HG03139 (cell line): ENCODE results near the gene PRDM16.

Experiments
- ATAC-seq: cut with Tn5 transposase; IDR thresholded peaks from one replicate; pipeline ENCODE4 v1.9.1; 2021; ENCODE audit not compliant: unreplicated experiment

PRDM16 gene

DNA sequence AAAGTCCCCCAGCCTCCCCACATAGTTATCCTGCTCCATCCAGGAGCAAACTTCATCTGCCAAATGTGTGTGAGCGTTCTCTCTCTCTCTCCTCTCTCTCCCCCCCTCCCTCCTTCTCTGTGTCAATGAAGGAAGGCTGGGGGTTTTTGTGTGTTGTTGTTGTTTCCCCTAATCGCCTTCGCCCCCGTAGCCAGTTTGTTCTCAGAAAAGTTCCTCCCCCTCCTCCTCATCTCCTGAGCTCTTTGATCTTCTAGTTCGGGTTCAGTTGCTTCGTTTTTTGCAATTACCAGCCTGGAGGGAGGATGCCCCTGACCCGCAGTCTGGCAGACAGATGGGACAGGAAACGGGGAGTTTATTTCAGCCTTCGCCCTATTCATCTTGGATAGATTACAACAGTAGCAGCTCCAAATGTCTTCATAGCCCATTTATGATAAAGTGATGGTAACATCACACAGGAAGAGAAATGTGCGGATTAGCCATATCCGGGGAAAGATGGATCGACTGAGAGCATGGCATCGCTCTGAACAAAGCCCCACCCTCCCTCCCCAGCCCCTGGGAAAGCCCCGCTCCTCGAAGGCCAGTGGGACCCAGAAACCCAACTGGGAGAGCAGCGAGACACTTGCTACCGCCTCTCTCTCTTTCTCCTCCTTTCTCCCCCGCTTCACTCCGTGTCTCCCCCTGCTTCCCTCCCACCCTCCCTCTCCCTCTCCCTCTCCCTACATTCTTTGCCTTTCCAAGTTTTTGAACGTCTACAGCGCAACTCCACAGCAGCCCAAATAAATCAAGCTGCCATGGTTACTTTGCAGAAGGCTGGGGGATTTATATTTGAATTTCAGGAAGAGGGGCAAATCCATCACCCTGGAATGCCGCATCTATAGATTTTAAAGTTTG, 245.7 kb downstream of the PRDM16 start:
- ATAC-seq: no peak

DNA sequence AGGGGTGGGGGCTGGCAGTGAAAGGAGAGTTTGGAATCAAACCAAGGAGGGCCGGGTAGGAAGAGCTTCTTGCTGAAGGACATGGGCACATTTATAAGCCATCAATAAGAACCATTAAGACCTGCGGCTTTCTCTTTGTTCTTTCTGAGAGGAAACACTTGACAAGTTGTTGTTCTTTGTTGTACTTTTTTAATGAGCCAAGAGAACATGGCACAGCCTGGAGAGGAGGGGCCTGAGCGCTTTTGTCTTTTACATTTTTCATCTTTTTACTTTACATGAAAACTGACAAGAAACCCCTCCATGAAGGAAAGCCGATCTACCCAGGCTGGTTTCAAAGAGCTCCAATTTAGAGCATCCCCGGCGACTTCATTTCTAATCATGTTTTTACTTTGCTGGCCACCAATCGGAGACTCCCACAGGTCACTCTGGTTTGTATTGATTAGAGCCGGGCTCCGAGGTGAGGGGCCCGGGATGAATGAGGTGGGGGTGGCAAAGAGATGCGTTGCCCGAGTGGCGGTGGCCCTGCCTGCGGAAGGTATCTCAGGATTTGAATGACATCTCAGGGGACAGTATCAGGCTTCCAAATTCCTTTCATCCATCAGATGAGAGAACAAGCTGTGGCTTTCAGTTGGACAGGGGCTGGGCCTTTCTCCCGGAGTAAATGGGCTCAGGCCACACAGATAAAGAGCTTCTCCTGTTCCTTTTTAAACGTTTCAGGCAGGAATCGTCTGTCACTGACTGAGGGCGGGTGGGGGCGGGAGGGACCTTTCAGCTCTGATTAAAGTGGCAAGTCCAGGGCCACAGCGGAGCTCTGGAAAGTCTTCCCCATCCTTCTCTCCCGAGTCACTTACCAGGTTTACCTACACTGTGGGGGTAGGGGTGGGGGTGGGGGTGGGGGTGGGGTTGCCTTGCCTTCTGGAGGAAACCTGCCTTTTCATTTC, 246.7 kb downstream of the PRDM16 start:
- no peak for ATAC-seq

DNA sequence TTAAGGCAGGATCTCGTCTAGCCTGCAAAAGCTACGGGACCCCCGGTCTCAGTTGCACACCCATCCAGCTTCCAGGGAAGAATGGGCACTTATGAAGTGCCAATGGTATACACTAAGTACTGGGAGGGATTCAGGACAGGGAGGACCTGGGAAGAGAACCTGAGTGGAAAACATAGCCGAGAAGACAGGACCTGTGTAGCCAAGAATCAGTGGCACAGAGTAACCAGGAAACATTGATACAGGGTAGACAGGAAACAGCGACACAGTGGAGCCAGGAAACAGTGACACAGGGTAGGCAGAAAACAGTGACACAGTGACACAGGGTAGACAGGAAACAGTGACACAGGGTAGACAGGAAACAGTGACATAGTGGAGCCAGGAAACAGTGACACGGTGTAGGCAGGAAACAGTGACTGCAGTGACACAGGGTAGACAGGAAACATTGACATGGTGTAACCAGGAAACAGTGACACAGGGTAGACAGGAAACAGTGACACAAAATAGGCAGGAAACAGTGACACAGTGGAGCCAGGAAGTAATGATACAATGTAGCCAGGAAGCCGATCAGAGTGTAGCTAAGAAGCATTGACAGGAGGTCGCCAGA, 247.4 kb downstream of the PRDM16 start:
- no peak for ATAC-seq

DNA sequence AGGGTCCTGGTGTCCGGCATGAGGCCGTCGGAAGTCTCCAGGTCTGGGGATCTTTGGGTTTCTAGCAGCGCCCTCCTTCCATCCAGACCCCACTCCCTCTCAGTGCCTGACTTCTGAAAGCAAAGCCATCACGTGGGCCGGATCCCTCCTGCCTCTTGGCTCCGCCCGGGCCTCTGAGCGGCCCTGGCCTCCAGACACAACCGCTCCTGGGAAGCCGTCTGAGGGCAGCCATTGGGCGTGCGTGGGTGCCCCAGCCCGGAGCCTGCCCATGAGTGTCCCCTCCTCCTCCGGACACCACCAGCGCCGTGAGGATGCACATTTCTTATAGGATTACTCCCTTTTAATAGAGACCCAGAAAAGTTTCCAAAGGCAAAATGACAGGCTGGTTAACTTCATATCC, 248.5 kb downstream of the PRDM16 start:
- no peak for ATAC-seq

DNA sequence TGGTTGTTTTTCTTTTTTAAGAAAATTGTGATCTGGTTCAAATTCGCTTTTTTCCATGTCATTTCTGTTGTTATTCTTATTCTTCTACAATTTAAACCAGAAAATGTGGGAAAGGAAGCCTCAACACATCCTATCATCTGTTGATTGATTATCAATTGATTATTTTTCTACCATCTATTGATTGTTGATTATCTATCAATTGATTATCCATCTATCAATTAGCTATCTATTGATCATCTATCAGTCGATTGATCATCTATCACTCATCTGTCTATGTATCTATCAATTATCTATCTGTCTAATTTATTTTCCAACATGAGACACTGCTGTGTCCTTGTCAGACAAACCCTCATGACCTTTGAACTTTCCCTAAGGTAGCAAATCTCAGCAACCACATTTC, 249.3 kb downstream of the PRDM16 start:
- ATAC-seq: no peak

DNA sequence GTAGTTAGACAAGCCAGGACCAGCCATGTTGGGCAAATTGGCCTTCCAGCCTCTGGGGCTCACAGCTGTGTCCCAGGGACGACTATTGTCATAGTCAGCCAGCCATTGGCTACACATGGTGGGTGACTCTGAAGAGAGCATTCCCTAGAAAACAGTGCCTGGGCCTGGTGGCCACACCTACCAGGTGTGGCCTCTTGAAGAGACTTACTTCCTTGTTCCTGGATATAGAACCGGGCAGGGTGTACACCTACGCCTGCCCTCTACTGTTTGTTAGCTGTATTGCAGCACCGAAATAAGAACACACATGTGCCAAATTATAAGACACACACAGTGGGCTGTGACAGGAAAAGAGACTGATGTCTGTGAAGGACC, 250.9 kb downstream of the PRDM16 start:
- ATAC-seq: no peak

DNA sequence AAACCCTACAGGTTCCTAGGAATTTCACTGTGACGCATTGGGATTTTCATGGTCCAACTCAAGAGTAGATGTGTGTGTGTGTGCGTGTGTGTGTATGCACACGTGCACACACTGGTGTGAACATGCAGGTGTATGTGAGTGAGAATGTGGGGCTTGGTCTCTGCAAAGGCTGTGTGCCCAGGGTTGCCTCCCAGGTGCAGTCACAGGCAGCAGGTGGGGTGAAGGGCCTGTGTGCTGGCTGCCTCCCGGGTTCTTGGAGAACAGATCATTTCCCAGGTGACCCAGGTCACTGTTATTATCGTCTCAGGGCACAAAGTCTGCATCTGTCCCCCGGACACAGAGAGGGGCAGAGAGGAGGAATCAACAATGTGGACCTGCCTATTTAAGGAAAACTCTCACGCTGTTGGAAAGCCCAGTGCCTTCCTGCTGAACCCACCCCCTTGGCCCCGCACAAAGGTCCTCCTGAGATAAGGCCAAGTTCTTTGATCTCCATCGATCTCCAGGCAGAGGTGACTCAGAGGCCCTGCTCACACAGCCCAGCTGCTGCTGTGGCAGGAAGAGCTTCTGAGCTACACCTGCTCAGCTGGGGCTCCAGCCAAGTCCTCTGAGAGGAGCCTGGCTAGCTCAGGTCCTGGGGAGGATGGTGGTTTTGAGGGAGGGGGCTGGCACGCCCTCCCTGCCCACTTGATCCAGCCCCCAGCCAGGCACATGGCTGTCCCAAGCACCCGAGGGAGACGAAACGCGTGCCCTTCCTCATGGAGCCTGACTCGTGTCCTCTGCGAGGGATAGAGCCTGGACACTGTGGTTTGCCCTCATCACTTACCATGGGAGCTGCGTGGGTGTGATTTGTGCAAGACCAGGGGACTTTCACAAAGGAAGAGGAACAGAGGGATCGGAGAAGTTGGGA, 251.5 kb downstream of the PRDM16 start:
- no peak for ATAC-seq

DNA sequence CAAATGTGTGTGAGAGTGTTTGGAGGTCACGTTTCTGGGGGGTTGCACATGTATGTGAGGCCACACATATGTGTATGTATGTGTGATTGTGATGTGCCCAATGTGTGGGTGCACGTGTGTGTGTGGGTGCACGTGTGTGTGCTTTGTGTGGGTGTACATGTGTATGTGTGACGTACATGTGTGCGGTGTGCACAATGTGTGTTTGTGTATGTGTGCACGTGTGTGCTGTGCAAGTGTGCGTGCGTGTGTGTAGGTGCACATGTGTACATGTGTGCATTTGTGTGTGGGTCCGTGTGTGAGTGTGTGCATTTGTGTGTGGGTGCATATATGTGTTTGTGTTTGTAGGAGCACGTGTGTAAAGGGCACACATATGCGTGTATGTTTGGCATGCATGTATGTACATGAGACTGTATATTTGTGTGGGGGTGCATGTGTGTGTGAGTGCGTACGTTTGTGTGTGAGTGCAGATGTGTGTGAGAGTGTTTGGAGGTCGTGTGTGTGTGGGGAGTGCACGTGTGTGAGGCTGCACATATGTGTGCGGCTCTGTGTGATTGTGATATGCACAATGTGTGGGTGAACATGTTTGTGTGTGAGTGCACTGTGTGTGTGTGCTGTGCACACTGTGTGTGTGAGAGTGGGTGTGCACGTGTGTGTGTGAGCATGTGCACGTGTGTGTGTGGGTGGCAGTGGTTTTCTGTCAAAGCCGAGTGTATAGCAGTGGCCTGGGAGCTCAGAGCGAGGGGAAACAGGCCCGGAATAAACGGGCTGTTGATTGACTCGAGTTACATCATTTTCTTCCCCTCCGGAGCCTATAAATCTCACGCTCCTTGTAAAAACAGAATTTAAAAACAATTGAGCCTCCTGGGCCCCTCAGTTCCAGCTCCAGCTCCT, 252.8 kb downstream of the PRDM16 start:
- no peak for ATAC-seq

DNA sequence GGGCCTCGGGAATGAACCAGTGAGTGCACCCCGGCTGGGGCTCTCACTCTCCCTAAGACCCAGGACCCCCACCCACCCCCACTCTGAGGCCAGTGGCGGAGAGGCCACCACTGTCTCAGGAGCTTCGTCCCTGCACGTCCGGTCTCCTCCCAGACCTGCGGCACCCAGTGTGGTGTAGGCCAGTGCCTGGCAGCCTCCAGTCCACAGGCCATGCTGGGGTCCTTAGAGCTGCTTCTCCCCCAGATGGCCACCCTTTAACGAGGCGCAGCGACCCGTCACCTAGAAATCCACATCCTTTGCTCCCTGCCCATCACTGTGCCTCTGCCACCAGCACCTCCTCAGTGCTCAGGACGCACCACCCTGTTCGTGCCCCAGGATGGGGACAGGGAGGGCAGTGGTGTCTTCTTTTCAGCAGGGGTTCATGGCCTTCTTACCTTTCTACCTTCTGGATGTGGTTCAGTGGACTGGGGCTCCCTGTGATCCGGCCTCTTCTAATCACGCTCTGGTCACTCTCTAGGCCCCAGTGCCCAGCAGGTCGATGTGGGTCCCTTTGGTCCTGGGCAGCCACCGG, 253.5 kb downstream of the PRDM16 start:
- ATAC-seq: no peak

DNA sequence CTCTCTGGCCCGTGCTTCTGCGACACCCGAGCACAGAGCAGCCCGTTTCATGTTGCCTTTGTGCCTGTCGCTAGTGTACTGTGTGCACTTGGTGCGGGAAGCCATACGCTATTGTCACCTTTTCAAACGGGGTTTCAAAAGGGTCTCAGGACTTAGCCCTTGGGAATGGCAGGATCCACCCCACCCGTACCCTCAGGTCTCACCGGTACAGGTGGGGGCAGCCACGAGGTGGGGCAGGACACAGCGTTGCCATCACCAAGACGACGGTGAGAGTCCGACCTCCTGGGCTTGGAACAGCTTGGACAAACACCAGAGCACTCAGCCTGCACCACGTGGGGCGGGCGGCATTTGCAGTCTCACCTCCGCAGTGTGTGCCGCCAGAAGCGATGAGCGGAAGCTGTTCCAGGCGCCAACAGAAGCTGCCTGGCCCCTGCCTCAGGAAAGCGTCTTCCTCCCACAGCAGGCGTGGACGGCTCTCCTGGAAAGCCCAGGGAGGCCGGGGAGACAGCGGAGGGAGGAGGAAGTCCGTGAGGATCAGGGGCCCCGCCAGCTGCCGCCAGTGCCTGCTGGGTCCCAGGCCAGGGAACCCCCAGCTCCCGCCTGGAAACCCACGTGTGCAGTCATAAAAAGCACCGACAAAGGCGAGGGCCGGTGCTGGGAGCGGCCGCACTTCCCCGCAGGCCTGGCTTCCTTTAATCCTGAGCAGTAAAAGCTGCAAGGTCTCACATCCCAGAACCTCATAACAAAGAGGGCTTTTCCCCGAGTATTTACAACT, 254.2 kb downstream of the PRDM16 start:
- ATAC-seq: no peak

DNA sequence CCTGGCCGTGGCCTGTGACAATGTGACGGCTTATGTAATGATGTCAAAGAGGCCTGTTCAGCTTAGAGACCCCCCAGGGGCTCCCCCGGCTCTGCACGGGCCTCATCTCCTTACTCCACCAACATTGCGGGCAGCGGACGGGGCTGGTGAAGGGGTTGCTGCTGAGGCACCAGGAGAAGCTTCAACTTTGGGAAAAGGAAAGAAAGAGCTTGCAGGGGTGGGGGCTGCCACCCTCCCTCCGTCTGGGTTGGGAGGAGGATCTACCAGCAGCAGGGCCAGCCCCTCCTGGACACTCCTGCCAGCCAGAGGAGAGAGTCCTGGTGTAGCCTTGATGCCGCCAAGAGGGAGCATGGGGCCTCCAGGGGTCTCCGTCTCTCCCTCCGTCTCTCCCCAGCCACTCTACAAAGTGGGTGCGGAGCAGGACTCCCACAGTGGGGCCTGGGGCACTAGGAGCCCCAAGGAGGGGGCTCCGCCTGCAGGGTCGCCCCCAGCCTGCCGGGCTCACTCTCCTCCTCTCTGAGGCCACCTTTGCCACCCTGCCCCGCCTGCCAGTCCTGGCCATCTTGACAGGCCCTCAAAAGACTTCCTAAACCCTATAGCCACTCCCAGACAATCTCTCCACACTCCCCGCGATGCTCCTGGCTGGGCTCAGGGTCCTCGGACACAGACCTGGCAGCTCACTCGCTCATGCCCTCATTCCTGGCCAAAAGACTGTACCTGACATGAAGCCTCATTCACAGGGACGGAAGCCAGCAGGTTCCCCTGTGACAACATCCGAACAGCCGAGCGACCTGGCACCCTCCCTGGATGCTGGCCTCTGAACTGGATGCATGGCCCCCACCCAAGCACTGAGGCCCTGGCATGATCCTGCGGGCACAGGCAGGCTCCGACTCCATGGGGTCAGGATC, 255.0 kb downstream of the PRDM16 start:
- ATAC-seq: no peak

DNA sequence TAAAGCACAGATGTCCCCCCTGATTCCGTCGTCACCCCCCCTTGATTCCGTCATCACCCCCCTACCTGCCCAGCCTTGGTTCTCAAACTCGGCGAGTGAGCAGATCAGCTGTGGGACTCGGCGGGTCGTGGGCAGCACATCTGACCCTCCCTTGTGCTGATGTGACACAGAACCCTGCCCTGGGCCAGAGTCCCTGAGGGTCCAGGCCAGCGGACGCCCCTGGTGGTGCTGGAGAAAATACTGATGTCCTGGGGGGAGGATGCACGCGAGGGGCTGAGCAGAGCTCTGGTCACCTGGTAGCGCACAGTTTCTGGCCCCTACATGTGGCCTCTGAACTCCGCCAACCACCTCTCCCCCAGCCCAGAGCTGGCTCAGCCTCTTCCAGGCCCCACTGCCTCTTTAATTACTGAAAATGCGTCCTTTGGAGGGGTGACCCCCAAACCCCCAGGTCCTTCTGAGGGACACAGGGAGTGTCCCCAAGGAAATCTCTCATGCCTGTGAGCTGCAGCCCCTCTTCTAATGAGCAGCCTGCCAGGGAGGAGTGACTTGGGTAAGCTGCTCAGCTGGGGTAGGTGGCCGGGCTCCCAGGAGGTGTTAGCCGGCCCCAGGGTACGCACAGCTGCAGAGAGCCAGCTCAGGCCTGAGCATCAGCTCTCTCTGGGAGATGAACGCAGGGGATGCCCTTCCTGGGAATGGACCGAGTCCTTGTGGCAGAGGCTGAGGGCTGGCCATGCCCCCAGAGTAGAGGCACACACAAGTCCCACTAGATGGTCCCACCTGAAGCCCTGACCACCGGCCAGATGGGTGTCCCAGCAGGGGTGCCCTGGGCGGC, 255.9 kb downstream of the PRDM16 start:
- ATAC-seq: no peak

DNA sequence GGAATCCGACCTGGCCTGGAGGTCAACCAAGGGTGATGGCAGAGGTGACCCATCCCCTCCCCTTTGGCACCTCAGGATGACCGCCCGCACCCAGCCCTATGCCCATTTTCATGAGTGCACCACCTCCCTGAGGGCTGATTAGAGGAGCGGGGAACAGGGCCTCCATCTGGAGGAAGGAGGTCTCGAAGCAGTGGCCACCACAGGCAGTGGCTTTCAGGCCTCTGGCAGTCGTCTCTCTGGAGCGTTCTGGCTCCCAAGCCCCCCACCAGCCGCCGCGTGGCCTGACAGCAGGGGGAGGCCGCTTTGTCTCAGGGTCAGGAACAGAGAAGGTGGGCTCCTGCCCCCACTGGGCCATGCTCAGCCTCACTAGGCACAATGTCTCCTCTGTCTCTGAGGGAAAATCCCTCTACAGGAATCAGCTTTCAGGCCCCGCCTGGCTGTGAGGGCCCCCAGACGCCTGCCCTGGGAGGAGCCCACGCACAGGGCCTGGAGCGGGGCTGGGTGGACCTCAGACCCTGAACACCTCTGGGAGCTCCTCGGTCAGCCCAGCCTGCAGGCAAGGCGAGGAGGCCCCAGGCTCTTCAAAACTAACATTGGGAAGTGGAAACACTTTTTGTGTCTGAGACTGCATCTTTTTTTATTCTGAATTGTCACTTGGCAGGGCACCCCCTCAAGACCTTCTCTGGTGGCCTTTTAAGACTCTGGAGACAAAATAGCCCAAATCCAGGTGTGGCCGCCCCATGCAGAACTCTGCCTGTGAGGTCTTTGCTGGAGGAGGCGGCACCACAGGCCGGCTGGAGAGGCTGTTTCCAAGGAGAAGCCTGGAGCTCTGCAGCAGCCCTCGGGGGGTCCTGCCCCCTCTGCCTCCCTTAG, 257.7 kb downstream of the PRDM16 start:
- ATAC-seq: no peak

DNA sequence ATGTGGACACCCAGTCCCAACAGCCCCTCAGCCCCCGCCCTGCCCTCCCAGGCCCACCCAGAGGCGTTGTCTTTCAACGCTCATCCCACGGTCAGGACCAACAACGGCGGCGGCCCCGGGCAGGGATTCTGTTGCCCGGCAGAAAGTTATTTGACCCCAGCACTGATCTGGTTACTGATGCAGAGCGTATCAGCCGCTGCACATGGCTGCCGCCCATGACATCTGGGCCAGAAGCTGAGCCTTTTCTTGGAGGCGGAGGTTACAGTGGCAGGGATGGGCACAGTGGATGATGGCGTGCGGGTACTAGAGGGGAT, 258.3 kb downstream of the PRDM16 start:
- no peak for ATAC-seq

DNA sequence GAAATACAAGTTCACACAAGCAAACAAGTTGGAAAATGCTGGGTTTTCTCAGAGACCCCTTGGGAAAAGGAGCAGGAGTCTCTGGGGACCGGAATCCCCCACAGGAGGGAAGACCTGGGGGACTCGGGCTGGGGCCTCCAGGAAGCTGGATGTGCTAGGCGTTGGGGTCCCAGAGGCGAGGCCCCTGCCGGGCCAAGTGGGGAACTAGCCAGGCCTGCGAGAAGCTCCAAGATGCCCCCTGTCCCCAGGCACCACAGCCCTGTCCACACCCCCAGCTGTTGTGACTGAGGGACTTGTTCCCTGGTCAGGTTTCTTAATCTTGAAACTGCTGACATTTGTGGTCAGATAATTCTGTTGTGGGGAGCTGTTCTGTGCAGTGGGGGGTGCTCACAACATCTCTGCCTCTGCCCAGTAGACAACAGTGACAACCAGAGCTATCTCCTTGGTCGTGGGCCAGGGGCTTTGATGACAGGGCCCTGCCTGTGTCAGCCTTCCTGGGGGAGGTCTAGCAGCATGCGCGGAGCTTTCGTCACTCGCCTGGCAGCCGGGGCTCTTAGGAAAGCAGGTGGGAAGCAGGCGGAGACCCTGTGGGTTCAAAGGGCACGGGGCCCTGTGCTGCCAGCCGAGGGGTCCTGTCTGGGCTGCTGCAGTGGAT, 259.1 kb downstream of the PRDM16 start:
- ATAC-seq: no peak
